HG03558 (cell line): ENCODE measurements around the gene CTXN1.
"Not testable (repeated sequence)": the region's sequence is repeated elsewhere in the genome, so short reads cannot be mapped to it uniquely, and the experiment has no call there.

Experiments used
- ATAC-seq: cut with Tn5 transposase; IDR thresholded peaks from one replicate; pipeline ENCODE4 v1.9.1; 2021; ENCODE audit warnings: moderate number of reproducible peaks; ENCODE audit not compliant: unreplicated experiment; ENCODE audit errors: extremely low read depth

CTXN1 gene

GRCh38 chr19:7927605-7928333 lies 1.8 kb upstream of the CTXN1 start:
- ATAC-seq = no peak

GRCh38 chr19:7926727-7927604 lies 1.0 kb upstream of the CTXN1 start:
- no peak for ATAC-seq

- no peak for ATAC-seq
These were observed 624 bp downstream of the CTXN1 start for GRCh38 chr19:7925171-7925851.

DNA sequence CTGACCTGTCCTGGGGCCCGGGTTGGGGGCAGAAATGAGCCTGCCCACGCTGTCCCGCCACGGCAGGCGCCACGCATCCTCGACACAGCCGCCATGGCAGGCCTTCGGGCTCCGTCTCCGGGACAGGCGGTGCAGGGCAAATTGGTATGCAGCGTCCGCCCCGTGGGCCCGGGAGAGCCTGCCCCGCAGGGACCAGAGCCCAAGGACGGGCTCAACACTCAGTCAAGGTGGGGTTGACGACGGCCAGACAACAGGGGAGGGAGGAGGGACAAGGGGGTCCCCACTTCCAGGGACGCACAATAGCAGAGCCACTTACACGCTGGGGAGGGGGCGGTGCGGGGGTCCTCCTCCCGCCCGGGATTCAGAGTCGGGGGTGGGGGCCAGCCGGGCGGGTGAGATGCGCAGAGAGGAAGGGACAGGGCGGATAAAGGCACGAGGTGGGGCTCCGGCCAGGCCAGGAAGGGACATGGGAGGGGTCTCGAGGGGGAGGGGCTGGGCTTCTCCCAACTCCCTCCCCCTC lies 1.2 kb downstream of the CTXN1 start:
- ATAC-seq = no peak

DNA sequence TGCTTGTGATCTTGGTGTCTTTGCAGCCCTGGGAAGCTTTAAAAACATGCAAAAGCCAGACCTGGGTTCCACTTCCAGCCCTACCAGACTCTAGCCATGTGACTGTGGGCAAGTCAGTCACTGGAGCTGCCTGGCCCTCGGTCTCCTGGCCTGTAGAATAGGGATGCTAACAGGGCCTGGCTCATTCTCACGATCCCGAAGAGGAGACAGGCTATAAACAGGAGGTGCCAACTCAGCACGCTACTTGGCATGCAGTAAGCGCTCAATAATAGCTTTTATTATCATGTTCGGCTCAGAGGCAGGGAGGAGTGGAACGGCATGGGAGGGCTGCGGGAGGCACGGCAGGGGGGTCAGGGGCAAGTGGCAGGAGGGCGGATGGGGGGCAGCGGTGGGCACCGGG lies 1.7 kb downstream of the CTXN1 start:
- no peak for ATAC-seq

DNA sequence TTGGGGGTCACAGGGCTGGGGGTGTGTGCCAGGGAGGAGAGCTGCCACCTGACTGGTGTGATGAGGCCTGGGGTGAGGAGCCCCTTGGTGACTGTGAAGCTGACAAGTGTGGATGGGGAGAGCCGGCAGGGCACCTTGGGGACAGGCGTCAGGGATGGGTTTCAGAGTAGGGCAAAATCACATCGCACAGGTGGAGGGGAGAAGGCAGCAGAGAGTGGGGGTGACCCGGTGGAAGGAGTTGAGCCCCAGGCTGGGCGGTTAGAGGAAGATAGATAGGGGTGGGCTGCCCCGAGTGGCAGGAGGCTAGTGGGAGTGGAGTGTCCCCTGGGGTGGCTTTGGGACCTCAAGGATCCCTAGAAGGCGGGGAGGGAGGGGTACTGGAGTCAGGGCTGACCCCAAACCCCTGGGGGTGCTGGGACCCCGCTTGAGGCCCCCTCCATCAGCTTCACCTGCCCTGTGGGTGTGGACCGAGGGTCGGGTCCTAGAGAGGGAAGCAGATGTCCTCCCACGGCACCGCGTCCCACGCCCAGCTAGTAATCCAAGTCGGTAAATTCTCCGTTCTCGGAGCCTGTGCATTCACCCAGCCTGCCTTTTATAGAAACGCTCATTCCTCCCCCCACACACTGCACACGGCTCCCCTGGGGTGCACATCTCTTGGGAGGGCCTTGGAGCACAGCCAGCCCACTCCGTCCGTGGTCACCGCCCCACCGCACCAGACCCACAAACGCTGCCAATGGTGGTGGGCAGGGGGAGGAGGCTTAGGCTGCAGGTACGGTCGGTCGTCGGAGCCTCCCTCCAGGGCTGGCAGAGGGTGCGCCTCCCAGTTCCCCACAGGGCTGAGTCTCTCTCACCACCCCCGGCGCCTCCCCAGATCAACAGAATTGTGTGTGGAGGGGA lies 2.4 kb downstream of the CTXN1 start:
- no peak for ATAC-seq

DNA sequence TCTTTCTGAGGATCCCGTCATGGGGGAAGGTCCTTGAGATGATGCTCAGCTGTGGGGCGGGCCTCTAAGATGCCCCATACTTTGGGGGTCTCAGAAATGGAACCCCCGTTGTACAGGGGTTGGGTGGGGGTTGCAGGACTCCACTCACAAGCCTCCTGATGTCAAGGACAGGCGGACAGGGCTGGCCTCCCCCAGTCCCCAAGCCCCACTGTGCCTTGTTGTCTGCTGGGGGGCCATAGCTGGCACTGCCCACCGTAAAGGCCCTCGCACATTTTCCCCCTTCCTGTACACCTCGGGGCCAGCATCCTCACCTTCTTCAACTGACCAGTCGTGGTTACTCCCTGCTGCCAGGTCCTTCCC lies 3.1 kb downstream of the CTXN1 start:
- no peak for ATAC-seq

DNA sequence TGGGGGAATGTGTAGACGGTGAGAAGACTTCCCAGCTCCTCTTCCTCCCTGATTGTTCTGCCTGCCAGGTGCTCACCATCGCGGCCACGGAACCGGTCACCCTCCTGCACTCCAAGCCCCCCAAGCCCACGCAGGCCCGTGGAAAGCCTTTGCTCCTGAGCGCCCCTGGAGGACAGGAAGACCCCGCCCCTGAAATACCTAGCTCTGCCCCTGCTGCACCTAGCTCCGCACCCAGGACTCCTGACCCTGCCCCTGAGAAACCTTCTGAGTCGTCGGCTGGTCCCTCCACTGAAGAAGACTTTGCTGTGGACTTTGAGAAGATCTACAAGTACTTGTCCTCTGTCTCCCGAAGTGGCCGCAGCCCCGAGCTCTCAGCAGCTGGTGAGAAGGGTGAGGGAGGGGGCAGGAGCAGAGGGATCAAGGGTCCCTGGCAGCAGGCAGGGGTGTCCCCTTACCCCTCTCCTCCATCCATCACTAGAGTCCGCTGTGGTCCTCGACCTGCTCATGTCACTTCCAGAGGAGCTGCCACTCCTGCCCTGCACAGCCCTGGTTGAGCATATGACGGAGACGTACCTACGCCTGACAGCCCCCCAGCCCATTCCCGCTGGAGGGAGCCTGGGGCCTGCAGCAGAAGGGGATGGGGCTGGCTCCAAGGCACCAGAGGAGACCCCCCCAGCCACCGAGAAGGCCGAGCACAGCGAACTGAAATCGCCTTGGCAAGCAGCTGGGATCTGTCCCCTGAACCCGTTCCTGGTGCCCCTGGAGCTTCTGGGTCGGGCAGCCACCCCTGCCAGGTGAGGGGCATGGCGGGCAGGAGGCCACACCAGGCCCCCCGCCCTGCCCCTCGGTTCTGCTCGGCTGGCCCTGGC lies 3.7 kb downstream of the CTXN1 start:
- ATAC-seq = no peak

GRCh38 chr19:7921302-7921966 lies 4.5 kb downstream of the CTXN1 start:
- ATAC-seq = no peak

GRCh38 chr19:7920519-7921301 lies 5.2 kb downstream of the CTXN1 start:
- ATAC-seq = no peak

DNA sequence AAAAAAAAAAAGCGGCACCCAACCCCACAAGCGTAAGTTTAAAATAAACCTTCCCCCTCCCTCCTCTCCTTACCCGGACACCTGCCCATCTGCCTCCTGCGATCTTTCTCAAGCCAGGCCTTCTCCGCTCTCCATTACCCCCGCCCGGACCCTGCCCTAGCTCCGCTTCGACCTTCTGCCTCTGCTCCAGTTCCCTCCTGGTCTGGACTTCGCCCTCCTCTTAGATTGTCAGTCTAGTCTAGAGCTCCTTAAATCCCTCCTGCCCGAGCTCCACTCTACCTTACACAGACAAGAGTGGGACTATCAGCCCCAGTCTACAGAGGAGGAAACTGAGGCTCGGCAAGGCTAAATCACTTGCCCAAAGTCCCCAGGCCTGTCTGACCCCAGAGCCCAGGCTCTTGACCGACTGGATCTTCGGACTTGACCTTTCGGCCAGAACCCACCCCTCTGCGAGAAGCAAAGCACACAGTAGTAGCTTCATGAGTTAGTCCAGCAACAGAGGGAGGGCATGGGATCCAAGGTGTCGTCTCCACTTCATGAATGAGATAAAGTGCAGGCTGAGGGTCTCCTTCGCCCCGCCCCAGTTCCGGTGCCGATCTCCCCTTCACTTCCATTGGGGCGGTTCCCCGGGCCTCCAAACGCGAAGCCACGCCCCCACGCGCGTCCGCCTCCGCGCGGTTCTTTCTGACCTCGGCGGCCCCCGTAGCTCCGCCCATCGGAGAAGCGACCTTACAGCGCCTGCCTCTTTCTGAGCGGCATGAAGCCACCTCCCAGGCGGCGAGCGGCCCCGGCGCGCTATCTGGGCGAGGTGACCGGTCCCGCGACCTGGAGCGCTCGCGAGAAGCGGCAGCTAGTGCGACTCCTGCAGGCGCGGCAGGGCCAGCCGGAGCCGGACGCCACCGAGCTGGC lies 6.1 kb downstream of the CTXN1 start, which contains the start of gene SNAPC2:
SNAPC2 (plus strand) TSS at position 729 of the 909 bp plus-strand sequence; CDS start at position 758, 29 bp downstream.
- no peak for ATAC-seq

GRCh38 chr19:7918615-7919421 lies 7.1 kb downstream of the CTXN1 start:
- ATAC-seq = no peak

- not testable (repeated sequence) for ATAC-seq
These were observed 7.8 kb downstream of the CTXN1 start for GRCh38 chr19:7918062-7918614.

GRCh38 chr19:7917267-7918061 lies 8.5 kb downstream of the CTXN1 start:
- ATAC-seq = no peak

GRCh38 chr19:7916955-7917266 lies 9.0 kb downstream of the CTXN1 start:
- no peak for ATAC-seq
